DND-41 (cell line): ENCODE data around the gene MEMO1.

Experiments used
- EZH2 ChIP-seq: IDR thresholded peaks from 3 replicates; pipeline ENCODE4 v1.6.1; 2012; ENCODE audit warnings: borderline replicate concordance, low read depth, mild to moderate bottlenecking, moderate library complexity, low read length, inconsistent platforms; ENCODE audit not compliant: severe bottlenecking
- TF ChIP-seq, protein P1 (sequence below): IDR thresholded peaks from 2 replicates; pipeline ENCODE4 v1.5.1; 2012; ENCODE audit warnings: borderline replicate concordance, low read length, moderate library complexity, mild to moderate bottlenecking; ENCODE audit not compliant: poor library complexity, severe bottlenecking; ENCODE audit errors: extremely low read depth

DNA sequence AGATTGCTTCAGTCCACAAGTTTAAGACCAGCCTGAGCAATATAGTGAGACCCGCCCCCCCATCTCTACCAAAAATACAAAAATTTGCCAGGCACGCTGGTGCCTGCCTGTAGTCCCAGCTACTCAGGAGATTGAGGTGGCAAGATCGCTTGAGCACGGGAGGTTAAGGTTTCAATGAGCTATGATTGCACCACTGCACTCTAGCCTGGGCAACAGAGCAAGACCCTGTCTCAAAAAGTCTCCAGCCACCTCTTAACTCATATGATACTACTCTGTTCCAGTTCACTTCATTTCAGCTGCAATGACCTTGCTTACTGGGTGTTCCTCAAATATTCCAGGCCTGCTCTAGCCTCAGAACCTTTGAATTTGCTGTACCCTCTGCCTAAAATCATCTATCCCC, 11.4 kb downstream of the MEMO1 start:
- TF ChIP-seq, protein P1, sequence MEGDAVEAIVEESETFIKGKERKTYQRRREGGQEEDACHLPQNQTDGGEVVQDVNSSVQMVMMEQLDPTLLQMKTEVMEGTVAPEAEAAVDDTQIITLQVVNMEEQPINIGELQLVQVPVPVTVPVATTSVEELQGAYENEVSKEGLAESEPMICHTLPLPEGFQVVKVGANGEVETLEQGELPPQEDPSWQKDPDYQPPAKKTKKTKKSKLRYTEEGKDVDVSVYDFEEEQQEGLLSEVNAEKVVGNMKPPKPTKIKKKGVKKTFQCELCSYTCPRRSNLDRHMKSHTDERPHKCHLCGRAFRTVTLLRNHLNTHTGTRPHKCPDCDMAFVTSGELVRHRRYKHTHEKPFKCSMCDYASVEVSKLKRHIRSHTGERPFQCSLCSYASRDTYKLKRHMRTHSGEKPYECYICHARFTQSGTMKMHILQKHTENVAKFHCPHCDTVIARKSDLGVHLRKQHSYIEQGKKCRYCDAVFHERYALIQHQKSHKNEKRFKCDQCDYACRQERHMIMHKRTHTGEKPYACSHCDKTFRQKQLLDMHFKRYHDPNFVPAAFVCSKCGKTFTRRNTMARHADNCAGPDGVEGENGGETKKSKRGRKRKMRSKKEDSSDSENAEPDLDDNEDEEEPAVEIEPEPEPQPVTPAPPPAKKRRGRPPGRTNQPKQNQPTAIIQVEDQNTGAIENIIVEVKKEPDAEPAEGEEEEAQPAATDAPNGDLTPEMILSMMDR, result no peak
- TF ChIP-seq EZH2, result no peak
